Stimulated activated CD4-positive, alpha-beta T cell treated with anti-CD3 and anti-CD28 coated beads, Interleukin-2, amount 100 ng/mL, for 4 hours (primary cell): ENCODE measurements around the gene GAS7.

ENCODE experiments used
- DNase-seq: peaks from one replicate; pipeline ENCODE4 v3.0.0-alpha.2; 2020; ENCODE audit warnings: low read depth

Gene GAS7

GRCh38 chr17:9886141-9886930, 312.1 kb downstream of the GAS7 start:
- DNase-seq, result no peak

GRCh38 chr17:9883451-9883850, 315.0 kb downstream of the GAS7 start:
- no peak for DNase-seq

GRCh38 chr17:9880582-9880999, 317.8 kb downstream of the GAS7 start:
- DNase-seq, result no peak

GRCh38 chr17:9878786-9879525, 319.4 kb downstream of the GAS7 start:
- DNase-seq, result no peak

GRCh38 chr17:9878356-9878755, 320.1 kb downstream of the GAS7 start:
- DNase-seq, result no peak

GRCh38 chr17:9875441-9875840, 323.0 kb downstream of the GAS7 start:
- DNase-seq, result no peak

GRCh38 chr17:9874722-9875121, 323.7 kb downstream of the GAS7 start:
- no peak for DNase-seq

GRCh38 chr17:9872852-9873251, 325.6 kb downstream of the GAS7 start:
- no peak for DNase-seq

GRCh38 chr17:9868552-9868951, 329.9 kb downstream of the GAS7 start:
- DNase-seq, result no peak

- no peak for DNase-seq
Observed at GRCh38 chr17:9865586-9865985, 332.8 kb downstream of the GAS7 start.

- no peak for DNase-seq
Observed at GRCh38 chr17:9862949-9863348, 335.5 kb downstream of the GAS7 start.

GRCh38 chr17:9862220-9862619, 336.2 kb downstream of the GAS7 start:
- no peak for DNase-seq

GRCh38 chr17:9860851-9861250, 337.6 kb downstream of the GAS7 start:
- DNase-seq, result no peak
